ENCODE data around the gene HBD.
"Not testable (repeated sequence)": the region's sequence is repeated elsewhere in the genome, so short reads cannot be mapped to it uniquely, and the experiment has no call there.

Gene HBD
- 0.05 to 6.7 reads per million in 2 donors for total RNA-seq

GRCh38 chr11:5234381-5234834 is at the start of gene HBD:
Gene HBD, minus strand, starts transcription at chr11:5234483. Its CDS starts 50 bp downstream, at chr11:5234433.
- DNase-seq = no peak

GRCh38 chr11:5283882-5284281 is 49.6 kb upstream of the HBD start:
- DNase-seq = no peak

GRCh38 chr11:5283086-5283485 is 48.8 kb upstream of the HBD start:
- no peak for DNase-seq

- no peak for DNase-seq
These were observed 48.3 kb upstream of the HBD start for GRCh38 chr11:5282628-5283027.

GRCh38 chr11:5281596-5281995 is 47.3 kb upstream of the HBD start:
- no peak for DNase-seq

- no peak for DNase-seq
These were observed 46.4 kb upstream of the HBD start for GRCh38 chr11:5280582-5281102.

- no peak for DNase-seq
These were observed 45.3 kb upstream of the HBD start for GRCh38 chr11:5279471-5280090.

GRCh38 chr11:5277807-5278382 is 43.6 kb upstream of the HBD start:
- DNase-seq = no peak

GRCh38 chr11:5276697-5277096 is 42.4 kb upstream of the HBD start:
- DNase-seq = no peak

- no peak for DNase-seq
These were observed 41.3 kb upstream of the HBD start for GRCh38 chr11:5275369-5276110.

GRCh38 chr11:5274395-5274794 is 40.1 kb upstream of the HBD start:
- DNase-seq = no peak

- DNase-seq = no peak
These were observed 38.2 kb upstream of the HBD start for GRCh38 chr11:5272395-5273017.

- no peak for DNase-seq
These were observed 35.4 kb upstream of the HBD start, which contains the start of gene HBE1 for GRCh38 chr11:5269715-5270147. Gene HBE1, minus strand, starts transcription at chr11:5269945. Its CDS starts 55 bp downstream, at chr11:5269890.

- no peak for DNase-seq
These were observed 32.8 kb upstream of the HBD start for GRCh38 chr11:5267033-5267563.

- no peak for DNase-seq
These were observed 32.3 kb upstream of the HBD start for GRCh38 chr11:5266609-5267008.

- no peak for DNase-seq
These were observed 31.5 kb upstream of the HBD start for GRCh38 chr11:5265832-5266231.

GRCh38 chr11:5258543-5259262 is 24.4 kb upstream of the HBD start:
- DNase-seq = no peak

GRCh38 chr11:5257296-5257695 is 23.0 kb upstream of the HBD start:
- DNase-seq = no peak

GRCh38 chr11:5254646-5255413 is 20.5 kb upstream of the HBD start, which contains the start of gene HBG2:
Gene HBG2, minus strand, starts transcription at chr11:5254781. Its CDS starts 53 bp downstream, at chr11:5254728.
- not testable (repeated sequence) for DNase-seq

GRCh38 chr11:5254023-5254422 is 19.7 kb upstream of the HBD start:
- DNase-seq = not testable (repeated sequence)

- not testable (repeated sequence) for DNase-seq
These were observed 19.2 kb upstream of the HBD start for GRCh38 chr11:5253440-5253839.

All from activated gamma-delta T cell (primary cell).